OCI-LY3 (cell line): ENCODE measurements around the gene MUCL3.

Experiments
- EZH2phosphoT487 ChIP-seq: fragments of 200-600 bp; shearing (Covaris generic); IDR thresholded peaks from 2 replicates; pipeline ENCODE4 v1.6.1; 2018; ENCODE audit warnings: antibody characterized with exemption, mixed run types, low read depth
- TF ChIP-seq, protein P1 (sequence below): fragments of 200-600, 300-600 bp; sonication (generic); IDR thresholded peaks from 2 replicates; pipeline ENCODE4 v1.5.1; 2014; ENCODE audit warnings: antibody characterized with exemption, low read length, low read depth

DNA sequence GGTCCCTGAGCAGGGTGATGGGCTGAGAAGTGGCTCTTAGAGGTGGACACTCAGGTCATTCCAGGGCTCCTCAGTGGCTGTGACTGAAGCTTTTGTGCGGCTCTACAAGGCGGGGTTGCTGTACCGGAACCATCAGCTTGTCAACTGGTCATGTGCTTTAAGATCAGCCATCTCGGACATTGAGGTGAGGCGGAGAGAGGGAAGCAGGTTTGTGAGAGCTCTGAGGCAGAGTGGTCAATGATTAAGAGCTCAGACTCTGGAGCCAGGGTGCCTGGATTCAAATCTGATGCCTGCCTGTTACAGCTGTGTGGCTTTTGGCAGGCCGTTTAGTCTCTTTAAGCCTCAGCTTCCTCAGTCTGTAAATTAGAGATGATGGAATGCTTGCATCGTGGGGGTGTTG lies 23.7 kb upstream of the MUCL3 start:
- TF ChIP-seq EZH2phosphoT487 = no peak
- TF ChIP-seq, protein P1, sequence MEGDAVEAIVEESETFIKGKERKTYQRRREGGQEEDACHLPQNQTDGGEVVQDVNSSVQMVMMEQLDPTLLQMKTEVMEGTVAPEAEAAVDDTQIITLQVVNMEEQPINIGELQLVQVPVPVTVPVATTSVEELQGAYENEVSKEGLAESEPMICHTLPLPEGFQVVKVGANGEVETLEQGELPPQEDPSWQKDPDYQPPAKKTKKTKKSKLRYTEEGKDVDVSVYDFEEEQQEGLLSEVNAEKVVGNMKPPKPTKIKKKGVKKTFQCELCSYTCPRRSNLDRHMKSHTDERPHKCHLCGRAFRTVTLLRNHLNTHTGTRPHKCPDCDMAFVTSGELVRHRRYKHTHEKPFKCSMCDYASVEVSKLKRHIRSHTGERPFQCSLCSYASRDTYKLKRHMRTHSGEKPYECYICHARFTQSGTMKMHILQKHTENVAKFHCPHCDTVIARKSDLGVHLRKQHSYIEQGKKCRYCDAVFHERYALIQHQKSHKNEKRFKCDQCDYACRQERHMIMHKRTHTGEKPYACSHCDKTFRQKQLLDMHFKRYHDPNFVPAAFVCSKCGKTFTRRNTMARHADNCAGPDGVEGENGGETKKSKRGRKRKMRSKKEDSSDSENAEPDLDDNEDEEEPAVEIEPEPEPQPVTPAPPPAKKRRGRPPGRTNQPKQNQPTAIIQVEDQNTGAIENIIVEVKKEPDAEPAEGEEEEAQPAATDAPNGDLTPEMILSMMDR = no peak
